Activated CD4-positive, alpha-beta T cell treated with anti-CD3 and anti-CD28 coated beads, Interleukin-2, Interleukin-6, amounts not matched to agents 100 ng/mL and 50 ng/mL, durations not matched to agents 16 hours and 8 hours (primary cell): ENCODE measurements around the gene RBPJL.

ENCODE experiments used
- DNase-seq: peaks from one replicate; pipeline ENCODE4 v3.0.0-alpha.2; 2020

Gene RBPJL

GRCh38 chr20:45293041-45294002 lies 13.3 kb upstream of the RBPJL start:
- peak; percentile 88 for DNase-seq

GRCh38 chr20:45294003-45294368 lies 12.7 kb upstream of the RBPJL start:
- DNase-seq: no peak

GRCh38 chr20:45294659-45295058 lies 12.0 kb upstream of the RBPJL start:
- DNase-seq: no peak

- no peak for DNase-seq
Observed at GRCh38 chr20:45297786-45298497, 8.7 kb upstream of the RBPJL start.

- DNase-seq: no peak
Observed at GRCh38 chr20:45299786-45300185, 6.9 kb upstream of the RBPJL start.

GRCh38 chr20:45300961-45301360 lies 5.7 kb upstream of the RBPJL start:
- DNase-seq: peak; percentile 75

- peak; percentile 66 for DNase-seq
Observed at GRCh38 chr20:45301824-45302271, 4.8 kb upstream of the RBPJL start.

- peak; percentile 60 for DNase-seq
Observed at GRCh38 chr20:45303586-45304463, 2.8 kb upstream of the RBPJL start.

- no peak for DNase-seq
Observed at GRCh38 chr20:45304464-45304999, 2.1 kb upstream of the RBPJL start.

GRCh38 chr20:45305262-45305661 lies 1.4 kb upstream of the RBPJL start:
- DNase-seq: no peak

GRCh38 chr20:45307076-45307640 lies 518 bp downstream of the RBPJL start:
- DNase-seq: no peak

GRCh38 chr20:45308117-45308778 lies 1.6 kb downstream of the RBPJL start, which contains the start of gene MATN4:
MATN4 (minus strand) TSS chr20:45308299; CDS start chr20:45305582, 2,717 bp downstream.
- DNase-seq: no peak

GRCh38 chr20:45309075-45309474 lies 2.4 kb downstream of the RBPJL start:
- no peak for DNase-seq

GRCh38 chr20:45311589-45312211 lies 5.1 kb downstream of the RBPJL start:
- peak; percentile 83 for DNase-seq

GRCh38 chr20:45312241-45312640 lies 5.6 kb downstream of the RBPJL start:
- no peak for DNase-seq

GRCh38 chr20:45313065-45313695 lies 6.5 kb downstream of the RBPJL start:
- DNase-seq: no peak

GRCh38 chr20:45313943-45314342 lies 7.3 kb downstream of the RBPJL start:
- DNase-seq: no peak

- no peak for DNase-seq
Observed at GRCh38 chr20:45315672-45316071, 9.0 kb downstream of the RBPJL start.

- no peak for DNase-seq
Observed at GRCh38 chr20:45316150-45317080, 9.8 kb downstream of the RBPJL start.
